ENCODE measurements around the gene SMARCB1. TPM values are rescaled to one million over a fixed set of nuclear protein-coding genes. Genes with fewer than 3 reads are reported as not detected.

The SMARCB1 gene
- total RNA-seq, 2 donors from 2014 or later = 136 to 148 TPM

GRCh38 chr22:23815541-23816155 is 28.9 kb downstream of the SMARCB1 start:
- Mint-ChIP-seq H3K9me3 (no peaks in the 10 kb centered on the region), H3K27ac (no peak overlapping the region), H3K4me3 (no peak overlapping the region), H3K4me1 (no peaks in the 10 kb centered on the region), H3K27me3 (ENCODE audit: insufficient read depth) (no peaks in the 10 kb centered on the region), H3K36me3 (ENCODE audit: low read depth) (peaks cover 92% of the 10 kb centered on the region)
- WGBS, 2 experiments (ENCODE audit: insufficient coverage in 1 of 2, insufficient read length in 1 of 2) = 95 to 98% methylated on average over 4 to 9 of the region's 10 CpGs
- Histone ChIP-seq H3K27ac (ENCODE audit: low read depth, low read length) (no peak overlapping the region), H3K9ac (ENCODE audit: extremely low read depth, low read length, poor library complexity, severe bottlenecking) (no peak overlapping the region), H3K4me1 (ENCODE audit: control insufficient read depth, insufficient read depth, low read length) (no peaks in the 10 kb centered on the region), H3K9me3 (ENCODE audit: control insufficient read depth, low read length) (no peaks in the 10 kb centered on the region), H3K27me3 (ENCODE audit: control insufficient read depth, insufficient read depth, low read length, poor library complexity, severe bottlenecking) (no peaks in the 10 kb centered on the region), H3K4me3 (ENCODE audit: low read length) (no peak overlapping the region), H3K36me3 (ENCODE audit: control insufficient read depth, insufficient read depth, low read length) (peaks cover 89% of the 10 kb centered on the region)
- no peak for TF ChIP-seq CTCF (conservative IDR thresholded peaks at IDR 0.05)
- no peak for DNase-seq

- Mint-ChIP-seq H3K27ac (no peak overlapping the region), H3K9me3 (no peaks in the 10 kb centered on the region), H3K36me3 (ENCODE audit: low read depth) (peaks cover 90% of the 10 kb centered on the region), H3K4me3 (no peak overlapping the region), H3K27me3 (ENCODE audit: insufficient read depth) (no peaks in the 10 kb centered on the region), H3K4me1 (no peaks in the 10 kb centered on the region)
- Histone ChIP-seq H3K4me1 (ENCODE audit: control insufficient read depth, insufficient read depth, low read length) (no peaks in the 10 kb centered on the region), H3K9ac (ENCODE audit: extremely low read depth, low read length, poor library complexity, severe bottlenecking) (no peak overlapping the region), H3K9me3 (ENCODE audit: control insufficient read depth, low read length) (no peaks in the 10 kb centered on the region), H3K36me3 (ENCODE audit: control insufficient read depth, insufficient read depth, low read length) (peaks cover 89% of the 10 kb centered on the region), H3K27ac (ENCODE audit: low read depth, low read length) (no peak overlapping the region), H3K27me3 (ENCODE audit: control insufficient read depth, insufficient read depth, low read length, poor library complexity, severe bottlenecking) (no peaks in the 10 kb centered on the region), H3K4me3 (ENCODE audit: low read length) (no peak overlapping the region)
- WGBS, 2 experiments (ENCODE audit: insufficient coverage in 1 of 2, insufficient read length in 1 of 2) = 89 to 91% methylated on average over 14 to 18 of the region's 18 CpGs
- TF ChIP-seq CTCF (conservative IDR thresholded peaks at IDR 0.05) = no peak
- no peak for DNase-seq
These were observed 29.6 kb downstream of the SMARCB1 start for GRCh38 chr22:23816156-23816976.

- no peak overlapping the region for H3K27ac Mint-ChIP-seq
- H3K27me3 ChIP-seq (ENCODE audit: control insufficient read depth, insufficient read depth, low read length, poor library complexity, severe bottlenecking) = no peaks in the 10 kb centered on the region
- no peaks in the 10 kb centered on the region for H3K9me3 Mint-ChIP-seq
- DNase-seq = no peak
- H3K4me1 Mint-ChIP-seq = no peaks in the 10 kb centered on the region
- peaks cover 82% of the 10 kb centered on the region for H3K36me3 ChIP-seq (ENCODE audit: control insufficient read depth, insufficient read depth, low read length)
- no peak overlapping the region for H3K9ac ChIP-seq (ENCODE audit: extremely low read depth, low read length, poor library complexity, severe bottlenecking)
- no peak overlapping the region for H3K27ac ChIP-seq (ENCODE audit: low read depth, low read length)
- peaks cover 89% of the 10 kb centered on the region for H3K36me3 Mint-ChIP-seq (ENCODE audit: low read depth)
- no peak overlapping the region for H3K4me3 Mint-ChIP-seq
- WGBS, 2 experiments (ENCODE audit: insufficient coverage in 1 of 2, insufficient read length in 1 of 2) = 96 to 97% methylated on average over 6 of the region's 6 CpGs
- no peaks in the 10 kb centered on the region for H3K4me1 ChIP-seq (ENCODE audit: control insufficient read depth, insufficient read depth, low read length)
- H3K27me3 Mint-ChIP-seq (ENCODE audit: insufficient read depth) = no peaks in the 10 kb centered on the region
- H3K4me3 ChIP-seq (ENCODE audit: low read length) = no peak overlapping the region
- no peaks in the 10 kb centered on the region for H3K9me3 ChIP-seq (ENCODE audit: control insufficient read depth, low read length)
- no peak for TF ChIP-seq CTCF (conservative IDR thresholded peaks at IDR 0.05)
These were observed 30.4 kb downstream of the SMARCB1 start for GRCh38 chr22:23817146-23817545.

Measured in endodermal cell (in vitro differentiated cells).